ENCODE data around the gene STX11. TPM values are rescaled to one million over a fixed set of nuclear protein-coding genes. Genes with fewer than 3 reads are reported as not detected.
"Not testable (repeated sequence)": the region's sequence is repeated elsewhere in the genome, so short reads cannot be mapped to it uniquely, and the experiment has no call there.

Gene STX11
- total RNA-seq, 1 experiment from 2014 or later, result 1.3 TPM

- no peaks in the 10 kb centered on the region for H3K9me3 ChIP-seq
- H3K27me3 ChIP-seq, result no peaks in the 10 kb centered on the region
- H3K36me3 ChIP-seq, result no peaks in the 10 kb centered on the region
- DNase-seq, result no peak
- no peak overlapping the region for H3K4me3 ChIP-seq
Measured at GRCh38 chr6:144156338-144156737, 6.0 kb downstream of the STX11 start.

DNA sequence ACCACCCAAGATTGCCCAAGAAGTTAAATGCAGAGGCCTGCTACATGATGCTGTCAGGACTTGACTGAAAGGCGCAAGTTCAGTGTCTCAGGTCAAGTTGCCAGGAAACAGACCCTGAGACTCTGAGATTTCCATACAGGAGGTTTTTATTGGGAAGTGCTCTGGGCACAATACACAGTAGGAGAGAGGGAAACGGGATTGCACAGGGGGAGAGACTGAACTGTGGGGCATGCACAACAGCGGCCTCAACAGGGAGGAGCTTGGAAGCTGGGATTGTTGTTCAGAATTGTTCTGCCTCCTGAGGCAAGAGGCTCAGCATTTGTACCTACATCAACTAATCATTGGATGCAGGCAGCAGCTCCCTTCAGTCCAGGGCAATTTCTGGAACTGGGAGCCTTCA is 6.7 kb downstream of the STX11 start:
- Histone ChIP-seq H3K36me3 (no peaks in the 10 kb centered on the region), H3K4me3 (no peak overlapping the region), H3K27me3 (no peaks in the 10 kb centered on the region), H3K9me3 (no peaks in the 10 kb centered on the region)
- no peak for DNase-seq

DNA sequence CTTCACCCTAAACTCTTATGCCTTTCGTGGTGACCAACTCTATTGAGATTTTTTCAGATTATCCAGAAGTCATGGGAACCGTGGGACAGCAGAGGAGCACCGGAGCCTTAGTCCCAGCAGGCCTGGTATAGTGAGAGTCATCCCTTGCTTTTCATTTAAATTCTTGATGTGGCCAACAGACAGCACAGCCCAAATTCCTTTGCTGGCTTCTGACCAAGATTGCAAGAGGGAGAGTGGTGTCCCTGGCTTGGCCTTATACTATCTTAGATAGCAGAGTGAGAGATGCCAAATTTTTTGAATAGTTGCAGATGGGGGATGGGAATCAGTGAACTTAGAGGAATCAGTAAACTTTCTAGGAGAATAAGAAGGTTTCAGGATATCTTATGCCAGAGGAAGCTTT is 7.8 kb downstream of the STX11 start:
- Histone ChIP-seq H3K4me3 (no peak overlapping the region), H3K27me3 (no peaks in the 10 kb centered on the region), H3K9me3 (no peaks in the 10 kb centered on the region), H3K36me3 (no peaks in the 10 kb centered on the region)
- peak; percentile 84 for DNase-seq

- DNase-seq, result no peak
Measured at GRCh38 chr6:144159223-144159622, 8.9 kb downstream of the STX11 start.

GRCh38 chr6:144159742-144160141 is 9.4 kb downstream of the STX11 start:
- Histone ChIP-seq H3K27me3 (no peaks in the 10 kb centered on the region), H3K9me3 (no peaks in the 10 kb centered on the region), H3K4me3 (no peak overlapping the region), H3K36me3 (no peaks in the 10 kb centered on the region)
- DNase-seq, result no peak

More at GRCh38 chr6:144159223-144159622, 8.9 kb downstream of the STX11 start:
- Histone ChIP-seq H3K9me3 (no peaks in the 10 kb centered on the region), H3K4me3 (no peak overlapping the region), H3K36me3 (no peaks in the 10 kb centered on the region), H3K27me3 (no peaks in the 10 kb centered on the region)

DNA sequence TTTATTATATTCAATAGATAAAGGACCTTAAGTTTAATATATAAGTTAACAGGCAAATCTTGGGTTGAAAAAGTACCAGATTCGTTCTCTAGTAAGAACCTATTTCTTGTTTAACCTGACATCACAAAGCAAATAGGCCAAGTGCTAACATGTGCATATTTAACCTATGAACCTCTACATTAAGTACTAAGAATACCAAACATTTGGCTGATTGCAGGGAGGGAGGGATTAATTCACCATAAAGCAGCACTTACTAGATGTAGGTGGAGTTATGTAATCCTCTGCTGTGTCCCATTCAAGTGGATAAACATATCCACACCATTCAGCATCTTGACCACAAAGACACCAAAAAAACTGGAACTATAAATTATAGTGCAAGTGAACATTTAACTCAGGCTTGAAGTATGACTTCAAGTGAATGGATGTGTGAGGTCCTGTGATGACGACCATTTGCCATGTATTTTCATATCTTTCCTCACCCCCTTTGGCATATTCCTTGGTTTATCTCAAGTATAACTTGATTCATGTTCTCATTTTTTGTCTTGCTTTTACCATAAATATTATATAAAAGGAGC is 10.2 kb downstream of the STX11 start:
- H3K36me3 ChIP-seq, result no peaks in the 10 kb centered on the region
- DNase-seq, result no peak
- no peaks in the 10 kb centered on the region for H3K27me3 ChIP-seq
- H3K4me3 ChIP-seq, result no peak overlapping the region
- H3K9me3 ChIP-seq, result no peaks in the 10 kb centered on the region

DNA sequence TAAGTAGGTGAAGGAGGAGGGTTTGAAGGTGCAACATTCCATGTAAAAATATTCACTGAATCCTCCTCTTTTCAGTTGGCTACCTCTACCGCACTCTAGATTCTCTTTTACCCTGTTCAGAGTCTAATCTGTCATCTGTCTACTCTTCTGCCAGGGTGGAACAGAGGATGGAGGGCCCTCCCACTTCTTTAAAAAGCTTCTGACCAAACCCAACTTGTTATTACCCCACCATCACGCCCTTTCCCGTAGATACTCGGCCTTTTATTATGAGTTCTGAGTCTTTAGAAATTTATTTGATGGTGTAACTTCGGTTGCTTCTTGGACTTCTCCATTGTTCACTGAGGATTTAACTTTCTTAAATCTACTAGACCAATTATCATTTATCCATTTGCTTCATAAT is 11.7 kb downstream of the STX11 start:
- Histone ChIP-seq H3K27me3 (no peaks in the 10 kb centered on the region), H3K9me3 (no peaks in the 10 kb centered on the region), H3K4me3 (no peak overlapping the region), H3K36me3 (no peaks in the 10 kb centered on the region)
- DNase-seq, result no peak

DNA sequence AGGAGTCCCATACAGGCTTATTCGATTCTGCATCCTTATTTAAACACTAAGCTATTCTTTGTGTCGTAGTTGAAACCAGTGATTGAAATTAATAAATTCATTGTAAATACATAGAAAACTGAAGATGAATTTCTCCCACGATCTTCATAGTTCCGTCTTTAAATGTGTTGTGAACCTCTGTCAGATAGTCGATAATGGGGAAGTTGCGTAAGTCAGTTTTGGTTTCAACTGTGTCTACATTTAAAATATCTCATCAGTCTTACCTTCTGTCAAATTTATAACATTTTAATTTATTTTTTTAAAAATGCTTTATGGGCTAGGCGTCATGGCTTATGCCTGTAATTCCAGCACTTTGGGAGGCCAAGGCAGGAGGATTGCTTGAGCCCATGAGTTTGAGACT is 12.7 kb downstream of the STX11 start:
- no peak overlapping the region for H3K4me3 ChIP-seq
- DNase-seq, result no peak
- no peaks in the 10 kb centered on the region for H3K27me3 ChIP-seq
- no peaks in the 10 kb centered on the region for H3K9me3 ChIP-seq
- no peaks in the 10 kb centered on the region for H3K36me3 ChIP-seq

DNA sequence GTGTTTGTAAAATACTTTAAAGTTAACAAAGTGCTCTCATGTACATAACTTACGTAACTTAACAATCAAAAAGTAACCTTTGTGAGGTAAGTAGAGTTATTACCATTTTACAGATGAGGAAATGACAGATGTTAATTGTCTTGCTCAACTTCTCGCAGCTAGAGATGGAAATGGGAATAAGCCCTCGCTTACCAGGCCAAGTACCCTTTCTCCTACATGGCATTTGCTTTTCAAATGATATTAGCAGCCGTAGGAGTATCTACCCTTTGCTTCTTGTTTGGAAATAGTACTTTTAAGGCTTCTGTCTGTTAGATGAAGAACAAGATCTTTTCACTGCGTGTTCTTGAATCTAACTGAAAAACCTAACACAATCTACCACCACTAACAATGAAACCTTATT is 15.5 kb downstream of the STX11 start:
- no peak for DNase-seq
- no peaks in the 10 kb centered on the region for H3K27me3 ChIP-seq
- no peaks in the 10 kb centered on the region for H3K9me3 ChIP-seq
- H3K4me3 ChIP-seq, result no peak overlapping the region
- H3K36me3 ChIP-seq, result no peaks in the 10 kb centered on the region

- Histone ChIP-seq H3K9me3 (no peaks in the 10 kb centered on the region), H3K27me3 (no peaks in the 10 kb centered on the region), H3K4me3 (no peak overlapping the region), H3K36me3 (no peaks in the 10 kb centered on the region)
- DNase-seq, result no peak
Measured at GRCh38 chr6:144170044-144170443, 19.7 kb downstream of the STX11 start.

DNA sequence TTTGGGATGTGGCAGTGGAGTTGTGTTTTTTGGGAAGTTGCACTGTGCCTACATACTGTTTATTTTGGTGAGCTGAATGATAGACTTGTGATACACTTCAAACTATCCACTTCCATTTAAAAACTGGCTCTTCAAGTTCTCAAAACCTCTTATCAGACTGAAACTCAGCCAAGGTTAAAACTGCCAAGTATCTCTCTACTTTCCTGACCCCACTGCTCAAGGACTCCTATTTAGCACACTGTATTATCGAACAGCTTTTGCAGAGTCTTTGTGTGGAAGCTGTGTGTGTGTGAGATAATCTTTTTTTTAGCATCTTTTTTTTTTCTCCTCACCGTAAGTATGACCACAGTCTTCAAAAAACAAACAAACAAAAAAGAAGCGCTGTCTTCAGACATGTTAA is 21.1 kb downstream of the STX11 start:
- H3K9me3 ChIP-seq, result no peaks in the 10 kb centered on the region
- no peak overlapping the region for H3K4me3 ChIP-seq
- H3K36me3 ChIP-seq, result no peaks in the 10 kb centered on the region
- DNase-seq, result no peak
- no peaks in the 10 kb centered on the region for H3K27me3 ChIP-seq

GRCh38 chr6:144174006-144174405 is 23.7 kb downstream of the STX11 start:
- Histone ChIP-seq H3K36me3 (no peaks in the 10 kb centered on the region), H3K4me3 (no peak overlapping the region), H3K9me3 (no peaks in the 10 kb centered on the region), H3K27me3 (no peaks in the 10 kb centered on the region)
- DNase-seq, result no peak

DNA sequence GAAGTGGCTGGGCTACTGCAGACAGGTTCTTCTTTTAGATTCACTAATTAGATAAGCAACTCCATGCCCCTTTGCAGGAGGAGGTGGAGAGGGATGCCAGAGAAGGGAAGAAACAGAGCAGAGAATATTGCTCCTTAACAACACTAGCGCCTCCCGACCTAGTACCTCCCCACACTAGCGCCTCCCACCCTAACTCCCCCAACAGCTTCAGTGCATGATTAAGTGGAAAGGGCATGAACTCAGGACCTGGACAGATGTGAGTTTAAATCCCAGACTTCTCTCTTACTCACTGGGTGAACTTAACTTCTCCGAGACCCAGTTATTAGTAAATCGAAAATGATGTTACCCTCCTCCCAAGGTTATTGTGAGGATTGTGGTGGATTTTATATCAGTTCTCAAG is 25.7 kb downstream of the STX11 start:
- H3K9me3 ChIP-seq, result no peaks in the 10 kb centered on the region
- no peak overlapping the region for H3K4me3 ChIP-seq
- H3K36me3 ChIP-seq, result no peaks in the 10 kb centered on the region
- H3K27me3 ChIP-seq, result no peaks in the 10 kb centered on the region
- no peak for DNase-seq

DNA sequence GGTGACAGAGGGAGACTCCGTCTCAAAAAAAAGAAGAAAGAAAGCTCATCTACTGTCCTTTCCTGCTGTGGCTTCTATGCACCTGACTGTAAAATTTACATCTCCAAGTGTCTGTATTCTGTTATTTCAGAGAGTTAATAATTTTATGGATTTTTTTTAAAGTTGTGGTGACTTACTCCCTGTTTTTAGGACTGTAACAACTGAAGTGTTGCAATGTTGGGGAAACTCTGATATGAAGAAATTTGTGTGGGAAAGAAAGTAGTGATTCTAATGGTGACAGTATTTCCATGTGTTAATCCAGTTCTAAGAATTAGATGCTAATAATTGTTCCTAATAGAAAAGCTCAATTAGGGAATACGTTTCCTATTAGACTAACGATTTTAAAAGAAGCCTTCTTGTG is 27.4 kb downstream of the STX11 start:
- H3K36me3 ChIP-seq, result no peaks in the 10 kb centered on the region
- H3K9me3 ChIP-seq, result no peaks in the 10 kb centered on the region
- no peak for DNase-seq
- H3K27me3 ChIP-seq, result no peaks in the 10 kb centered on the region
- no peak overlapping the region for H3K4me3 ChIP-seq

DNA sequence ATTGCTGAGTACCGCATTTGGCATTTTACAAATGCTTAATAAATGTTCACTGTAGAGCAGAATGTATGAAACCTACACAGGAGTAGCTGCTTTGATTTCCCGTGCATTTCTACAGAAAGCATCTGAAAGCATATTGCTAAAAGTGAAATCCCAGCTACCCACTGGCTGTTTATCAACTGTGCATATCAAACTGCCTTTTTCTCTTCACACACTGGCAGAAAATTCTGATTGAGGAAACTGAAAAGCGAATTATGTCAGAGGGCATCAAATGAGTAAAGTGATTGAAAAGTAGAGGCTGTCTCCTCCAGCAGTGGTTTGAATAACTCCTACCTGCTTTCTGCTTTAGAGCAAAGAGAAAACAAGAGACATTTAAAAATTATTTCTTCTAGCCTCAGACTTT is 28.0 kb downstream of the STX11 start:
- no peak for DNase-seq
- H3K36me3 ChIP-seq, result no peaks in the 10 kb centered on the region
- H3K27me3 ChIP-seq, result no peaks in the 10 kb centered on the region
- H3K4me3 ChIP-seq, result no peak overlapping the region
- no peaks in the 10 kb centered on the region for H3K9me3 ChIP-seq

DNA sequence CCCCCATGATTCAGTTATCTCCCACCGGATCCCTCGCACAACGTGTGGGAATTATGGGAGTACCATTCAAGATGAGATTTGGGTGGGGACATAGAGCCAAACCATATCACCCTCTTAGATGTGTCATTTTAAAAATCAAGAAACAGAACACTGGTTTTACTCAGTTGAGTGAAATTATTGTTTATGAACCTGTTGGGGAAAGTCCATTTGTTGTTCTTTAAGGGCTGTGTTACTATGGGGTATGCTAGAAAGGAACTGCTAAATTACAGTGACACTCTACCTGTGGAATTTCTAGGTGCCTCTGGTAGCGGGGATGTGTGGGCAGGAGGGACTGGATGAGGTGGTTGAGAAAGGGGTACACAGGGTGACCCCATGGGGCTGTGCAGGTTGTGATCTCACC is 28.9 kb downstream of the STX11 start:
- no peaks in the 10 kb centered on the region for H3K36me3 ChIP-seq
- no peak overlapping the region for H3K4me3 ChIP-seq
- DNase-seq, result no peak
- H3K27me3 ChIP-seq, result no peaks in the 10 kb centered on the region
- H3K9me3 ChIP-seq, result no peaks in the 10 kb centered on the region

- Histone ChIP-seq H3K36me3 (no peaks in the 10 kb centered on the region), H3K9me3 (no peaks in the 10 kb centered on the region), H3K27me3 (no peaks in the 10 kb centered on the region), H3K4me3 (no peak overlapping the region)
- no peak for DNase-seq
Measured at GRCh38 chr6:144179828-144180227, 29.5 kb downstream of the STX11 start.

- H3K4me3 ChIP-seq, DNase-seq, H3K9me3 ChIP-seq, H3K36me3 ChIP-seq, H3K27me3 ChIP-seq: not testable (repeated sequence)
Measured at GRCh38 chr6:144180354-144180753, 30.0 kb downstream of the STX11 start.

DNA sequence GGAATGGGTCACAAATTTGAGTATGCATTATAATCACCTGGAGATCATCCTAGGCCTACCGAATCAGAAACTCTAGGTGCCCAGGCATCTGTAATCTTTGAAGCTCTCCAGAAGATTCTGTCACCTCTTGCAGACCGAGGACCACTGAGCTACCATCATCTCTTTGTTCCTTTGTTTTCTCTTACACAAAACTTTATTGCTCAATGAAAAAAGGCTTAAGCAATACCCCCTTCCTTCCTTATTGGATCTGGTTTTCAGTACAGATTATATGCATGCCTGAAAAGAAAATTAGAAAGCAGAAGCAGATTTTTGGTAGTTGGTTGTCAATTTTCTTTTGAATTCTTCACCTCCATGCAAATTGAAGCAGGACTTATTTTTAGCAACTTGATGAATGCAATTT is 31.3 kb downstream of the STX11 start:
- Histone ChIP-seq H3K27me3 (no peaks in the 10 kb centered on the region), H3K9me3 (no peaks in the 10 kb centered on the region), H3K4me3 (no peak overlapping the region), H3K36me3 (no peaks in the 10 kb centered on the region)
- DNase-seq, result no peak
